Activated CD8-positive, alpha-beta memory T cell treated with anti-CD3 and anti-CD28 coated beads for 48 hours (primary cell): ENCODE measurements around the gene SPTBN1.

Experiments
- DNase-seq, 3 experiments: peaks; one replicate each; pipeline ENCODE4 v3.0.0-alpha.2; 2020; ENCODE audit warnings: low read depth in 2 of 3, low spot score in 2 of 3

SPTBN1 gene

GRCh38 chr2:54455563-54456361 is at the start of gene SPTBN1:
Gene SPTBN1 (plus strand): TSS chr2:54456327. CDS start chr2:54526419, 70,092 bp downstream.
- no peak for DNase-seq

- DNase-seq: no peak
Observed at GRCh38 chr2:54407693-54408092, 48.4 kb upstream of the SPTBN1 start.

GRCh38 chr2:54408288-54408687 is 47.8 kb upstream of the SPTBN1 start:
- DNase-seq: no peak

GRCh38 chr2:54409752-54410151 is 46.4 kb upstream of the SPTBN1 start:
- DNase-seq: no peak

- DNase-seq: no peak
Observed at GRCh38 chr2:54411801-54412354, 44.2 kb upstream of the SPTBN1 start.

GRCh38 chr2:54416166-54416813 is 39.8 kb upstream of the SPTBN1 start:
- no peak for DNase-seq

GRCh38 chr2:54416938-54417337 is 39.2 kb upstream of the SPTBN1 start:
- no peak for DNase-seq

GRCh38 chr2:54417577-54417976 is 38.5 kb upstream of the SPTBN1 start:
- no peak for DNase-seq

GRCh38 chr2:54419388-54419787 is 36.7 kb upstream of the SPTBN1 start:
- DNase-seq: no peak

GRCh38 chr2:54419855-54420523 is 36.1 kb upstream of the SPTBN1 start:
- no peak for DNase-seq

GRCh38 chr2:54420524-54421172 is 35.5 kb upstream of the SPTBN1 start:
- no peak for DNase-seq

GRCh38 chr2:54422072-54422581 is 34.0 kb upstream of the SPTBN1 start:
- DNase-seq: no peak

GRCh38 chr2:54423213-54423612 is 32.9 kb upstream of the SPTBN1 start:
- DNase-seq: no peak

- no peak for DNase-seq
Observed at GRCh38 chr2:54424555-54425163, 31.5 kb upstream of the SPTBN1 start.

- no peak for DNase-seq
Observed at GRCh38 chr2:54428108-54428831, 27.9 kb upstream of the SPTBN1 start.

GRCh38 chr2:54429054-54429453 is 27.1 kb upstream of the SPTBN1 start:
- DNase-seq: no peak

GRCh38 chr2:54429811-54430551 is 26.1 kb upstream of the SPTBN1 start:
- DNase-seq: no peak

GRCh38 chr2:54430649-54431048 is 25.5 kb upstream of the SPTBN1 start:
- no peak for DNase-seq
